HG02642 (cell line): ENCODE data around the gene DNAH1.
"Not testable (repeated sequence)": the region's sequence is repeated elsewhere in the genome, so short reads cannot be mapped to it uniquely, and the experiment has no call there.

ENCODE experiments used
- ATAC-seq: cut with Tn5 transposase; IDR thresholded peaks from one replicate; pipeline ENCODE4 v1.9.1; 2021; ENCODE audit warnings: mild to moderate bottlenecking; ENCODE audit not compliant: unreplicated experiment, poor library complexity

Gene DNAH1

GRCh38 chr3:52315977-52316764, at the start of gene DNAH1:
Gene DNAH1 (plus strand): TSS chr3:52316319. CDS start chr3:52322443, 6,124 bp downstream.
- no peak for ATAC-seq

- no peak for ATAC-seq
Observed at GRCh38 chr3:52268036-52268435, 48.1 kb upstream of the DNAH1 start.

GRCh38 chr3:52269776-52270175, 46.3 kb upstream of the DNAH1 start:
- ATAC-seq = no peak

- ATAC-seq = no peak
Observed at GRCh38 chr3:52270252-52270754, 45.8 kb upstream of the DNAH1 start.

DNA sequence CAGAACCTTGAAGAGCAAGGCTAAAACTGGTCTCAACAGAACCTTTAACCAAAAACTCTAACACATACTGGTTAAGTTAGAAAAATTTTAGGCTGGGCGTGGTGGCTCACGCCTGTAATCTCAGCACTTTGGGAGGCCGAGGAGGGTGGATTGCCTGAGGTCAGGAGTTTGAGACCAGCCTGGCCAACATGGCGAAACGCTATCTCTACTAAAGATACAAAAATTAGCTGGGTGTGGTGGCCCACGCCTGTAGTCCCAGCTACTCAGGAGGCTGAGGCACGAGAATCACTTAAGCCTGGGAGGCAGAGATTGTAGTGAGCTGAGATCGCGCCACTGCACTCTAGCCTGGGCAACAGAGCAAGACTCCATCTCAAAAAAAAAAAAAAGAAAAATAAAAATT, 43.9 kb upstream of the DNAH1 start:
- ATAC-seq = not testable (repeated sequence)

DNA sequence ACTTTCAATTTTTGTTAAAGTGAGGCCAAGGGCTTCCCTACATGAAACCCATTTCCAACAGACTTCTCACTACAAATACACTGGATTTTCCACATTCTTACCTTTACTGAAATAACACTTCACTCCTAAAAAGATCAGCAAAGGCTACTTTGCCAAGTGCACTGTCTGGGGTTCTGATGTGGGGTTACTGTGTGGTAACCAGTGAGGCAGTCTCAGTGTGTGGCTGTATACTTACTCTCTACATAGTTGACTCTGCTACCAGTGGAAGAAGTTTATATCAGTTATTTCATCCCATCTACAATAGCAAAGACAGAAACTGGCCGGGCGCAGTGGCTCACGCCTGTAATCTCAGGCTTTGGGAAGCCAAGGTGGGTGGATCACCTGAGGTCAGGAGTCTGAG, 43.3 kb upstream of the DNAH1 start:
- no peak for ATAC-seq

DNA sequence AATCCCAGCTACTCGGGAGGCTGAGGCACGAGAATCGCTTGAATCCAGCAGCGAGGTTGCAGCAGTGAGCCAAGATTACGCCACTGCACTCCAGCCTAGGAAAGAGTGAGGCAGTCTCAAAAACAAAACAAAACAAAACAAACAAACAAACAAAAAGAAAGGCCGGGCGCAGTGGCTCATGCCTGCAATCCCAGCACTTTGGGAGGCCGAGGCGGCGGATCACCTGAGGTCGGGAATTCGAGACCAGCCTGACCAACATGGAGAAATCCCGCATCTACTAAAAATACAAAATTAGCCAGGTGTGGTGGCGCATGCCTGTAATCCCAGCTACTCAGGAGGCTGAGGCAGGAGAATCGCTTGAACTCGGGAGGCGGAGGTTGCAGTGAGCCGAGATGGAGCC, 41.3 kb upstream of the DNAH1 start:
- not testable (repeated sequence) for ATAC-seq

- peak; percentile 27 for ATAC-seq
Observed at GRCh38 chr3:52277071-52277964, 38.8 kb upstream of the DNAH1 start.

- ATAC-seq = peak; percentile 76
Observed at GRCh38 chr3:52277972-52278509, 38.1 kb upstream of the DNAH1 start.

DNA sequence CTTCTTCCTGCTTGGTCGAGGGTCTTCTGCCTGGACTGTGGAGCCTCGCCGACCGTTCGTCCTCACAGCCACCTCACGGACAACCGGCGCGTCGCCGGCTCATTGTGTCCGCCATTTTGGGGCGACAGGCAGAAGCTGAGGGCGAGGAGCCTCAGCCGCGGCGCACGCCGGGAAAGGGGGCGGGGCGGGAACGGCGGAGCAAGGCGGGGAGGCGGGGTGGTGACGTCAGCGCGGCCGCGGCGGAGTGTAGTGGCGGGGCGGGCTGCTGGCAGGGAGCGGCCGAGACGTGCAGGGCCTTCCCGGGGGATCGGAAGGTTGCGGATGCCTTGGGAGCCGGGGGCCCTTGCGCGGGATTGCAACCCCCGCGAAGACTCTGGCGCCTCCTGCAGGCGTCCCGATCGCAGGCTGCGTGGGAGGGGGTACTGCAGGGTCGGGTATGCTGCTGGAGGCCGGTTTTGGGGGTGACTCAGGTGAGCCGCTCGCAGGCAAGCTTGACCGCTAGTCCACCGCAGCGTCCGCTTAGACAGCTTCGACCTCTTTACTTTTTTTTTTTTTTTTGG, 37.5 kb upstream of the DNAH1 start, which contains the start of gene WDR82:
TSS of gene WDR82 (minus strand) at position 140 of the 560 bp plus-strand sequence. CDS start 288 bp downstream, outside the sequence.
- peak; percentile 92 for ATAC-seq

- no peak for ATAC-seq
Observed at GRCh38 chr3:52279596-52279995, 36.5 kb upstream of the DNAH1 start.

- ATAC-seq = no peak
Observed at GRCh38 chr3:52280050-52280461, 36.1 kb upstream of the DNAH1 start.

- ATAC-seq = no peak
Observed at GRCh38 chr3:52281981-52282801, 33.9 kb upstream of the DNAH1 start.

- ATAC-seq = no peak
Observed at GRCh38 chr3:52283306-52283705, 32.8 kb upstream of the DNAH1 start.

GRCh38 chr3:52284051-52284450, 32.1 kb upstream of the DNAH1 start:
- ATAC-seq = not testable (repeated sequence)

DNA sequence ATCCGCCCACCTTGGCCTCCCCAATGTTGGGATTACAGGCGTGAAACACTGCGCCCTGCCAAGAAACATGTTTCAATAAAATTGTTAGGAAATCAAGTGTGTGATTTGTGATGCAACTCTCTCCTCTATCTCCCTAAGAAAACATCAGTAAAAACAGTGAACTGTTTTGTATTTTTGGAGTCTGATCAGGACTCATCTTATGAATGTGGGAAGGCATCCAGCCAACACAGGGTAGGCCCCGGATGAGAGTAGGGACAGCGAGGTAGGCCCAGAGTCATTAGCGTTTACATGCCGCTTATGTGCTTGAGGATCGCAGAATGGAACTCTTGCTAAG, 29.4 kb upstream of the DNAH1 start:
- no peak for ATAC-seq

GRCh38 chr3:52288674-52289073, 27.4 kb upstream of the DNAH1 start:
- no peak for ATAC-seq

- no peak for ATAC-seq
Observed at GRCh38 chr3:52289338-52289746, 26.8 kb upstream of the DNAH1 start.

- ATAC-seq = no peak
Observed at GRCh38 chr3:52289747-52290595, 26.1 kb upstream of the DNAH1 start.
